Skin of body (tissue), 2 donors: ENCODE results near the gene FGF10. TPM values are rescaled to one million over a fixed set of nuclear protein-coding genes. Genes with fewer than 3 reads are reported as not detected.

ENCODE experiments used
- DNase-seq: peaks from one replicate; lab custom pipeline; 2025; lab: John Stamatoyannopoulos, UW
- total RNA-seq: library from RNA; depleted of rRNA; stranded (reverse); fragments of >200 nt; gene quantifications from one replicate; pipeline ENCODE4 v1.2.3, GENCODE V29; 2014

Gene FGF10
- total RNA-seq, result 11.1 TPM

- peak; percentile 41 for DNase-seq
Measured at GRCh38 chr5:44389090-44389822, at the start of gene FGF10. Gene FGF10, minus strand, starts transcription at chr5:44389420. Its CDS starts 738 bp downstream, at chr5:44388682.

GRCh38 chr5:44426944-44427343 is 37.7 kb upstream of the FGF10 start:
- DNase-seq, result no peak

GRCh38 chr5:44412286-44412685 is 23.1 kb upstream of the FGF10 start:
- DNase-seq, result no peak

- no peak for DNase-seq
Measured at GRCh38 chr5:44402084-44402483, 12.9 kb upstream of the FGF10 start.

- no peak for DNase-seq
Measured at GRCh38 chr5:44401611-44402010, 12.4 kb upstream of the FGF10 start.

- no peak for DNase-seq
Measured at GRCh38 chr5:44398382-44398781, 9.2 kb upstream of the FGF10 start.

- no peak for DNase-seq
Measured at GRCh38 chr5:44396312-44396711, 7.1 kb upstream of the FGF10 start.

- peak; percentile 7 for DNase-seq
Measured at GRCh38 chr5:44390351-44390750, 1.1 kb upstream of the FGF10 start.

- DNase-seq, result no peak
Measured at GRCh38 chr5:44389823-44390143, 563 bp upstream of the FGF10 start.

- DNase-seq, result no peak
Measured at GRCh38 chr5:44388321-44389089, 715 bp downstream of the FGF10 start.

- DNase-seq, result peak; percentile 83
Measured at GRCh38 chr5:44387921-44388320, 1.3 kb downstream of the FGF10 start.

GRCh38 chr5:44387406-44387805 is 1.8 kb downstream of the FGF10 start:
- DNase-seq, result peak; percentile 87

- DNase-seq, result no peak
Measured at GRCh38 chr5:44385291-44385900, 3.8 kb downstream of the FGF10 start.

GRCh38 chr5:44384816-44385215 is 4.4 kb downstream of the FGF10 start:
- DNase-seq, result no peak

- no peak for DNase-seq
Measured at GRCh38 chr5:44382894-44383293, 6.3 kb downstream of the FGF10 start.

- no peak for DNase-seq
Measured at GRCh38 chr5:44377057-44377456, 12.2 kb downstream of the FGF10 start.

- DNase-seq, result no peak
Measured at GRCh38 chr5:44372028-44372427, 17.2 kb downstream of the FGF10 start.

GRCh38 chr5:44367203-44367602 is 22.0 kb downstream of the FGF10 start:
- no peak for DNase-seq

GRCh38 chr5:44365345-44365744 is 23.9 kb downstream of the FGF10 start:
- DNase-seq, result no peak

GRCh38 chr5:44364097-44364496 is 25.1 kb downstream of the FGF10 start:
- no peak for DNase-seq

GRCh38 chr5:44361342-44362001 is 27.7 kb downstream of the FGF10 start:
- DNase-seq, result peak; percentile 40

GRCh38 chr5:44360919-44361318 is 28.3 kb downstream of the FGF10 start:
- DNase-seq, result no peak
